ENCODE results near the gene CARMIL3. TPM values are rescaled to one million over a fixed set of nuclear protein-coding genes. Genes with fewer than 3 reads are reported as not detected.

CARMIL3 gene
- total RNA-seq, 1 donor from 2014 or later: 0.95 TPM

DNA sequence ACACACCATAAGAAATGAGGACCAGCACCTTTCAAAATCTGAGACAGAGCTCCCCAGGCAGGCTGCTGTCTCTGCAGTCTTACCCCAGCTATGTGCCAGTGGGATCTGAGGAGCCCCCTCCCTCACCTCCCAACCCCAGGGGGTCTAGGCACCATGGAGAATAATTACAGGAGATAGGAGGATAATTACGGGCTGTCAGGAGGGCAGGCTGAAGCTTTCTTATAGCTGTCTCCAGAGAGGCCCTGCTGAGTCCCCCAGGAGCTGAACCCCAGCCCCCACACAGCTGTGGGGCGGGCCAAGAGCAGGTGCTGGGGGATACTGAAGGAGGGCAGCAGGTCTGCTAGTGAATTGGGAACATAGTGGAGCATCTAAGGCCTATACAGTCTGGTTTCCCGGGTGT lies 26.3 kb downstream of the CARMIL3 start:
- intact Hi-C loops (cut with DNase I): no loop called here
- H3K4me1 ChIP-seq: peaks cover 14% of the 10 kb centered on the region
- no peaks in the 10 kb centered on the region for H3K36me3 ChIP-seq
- TF ChIP-seq, protein P1, sequence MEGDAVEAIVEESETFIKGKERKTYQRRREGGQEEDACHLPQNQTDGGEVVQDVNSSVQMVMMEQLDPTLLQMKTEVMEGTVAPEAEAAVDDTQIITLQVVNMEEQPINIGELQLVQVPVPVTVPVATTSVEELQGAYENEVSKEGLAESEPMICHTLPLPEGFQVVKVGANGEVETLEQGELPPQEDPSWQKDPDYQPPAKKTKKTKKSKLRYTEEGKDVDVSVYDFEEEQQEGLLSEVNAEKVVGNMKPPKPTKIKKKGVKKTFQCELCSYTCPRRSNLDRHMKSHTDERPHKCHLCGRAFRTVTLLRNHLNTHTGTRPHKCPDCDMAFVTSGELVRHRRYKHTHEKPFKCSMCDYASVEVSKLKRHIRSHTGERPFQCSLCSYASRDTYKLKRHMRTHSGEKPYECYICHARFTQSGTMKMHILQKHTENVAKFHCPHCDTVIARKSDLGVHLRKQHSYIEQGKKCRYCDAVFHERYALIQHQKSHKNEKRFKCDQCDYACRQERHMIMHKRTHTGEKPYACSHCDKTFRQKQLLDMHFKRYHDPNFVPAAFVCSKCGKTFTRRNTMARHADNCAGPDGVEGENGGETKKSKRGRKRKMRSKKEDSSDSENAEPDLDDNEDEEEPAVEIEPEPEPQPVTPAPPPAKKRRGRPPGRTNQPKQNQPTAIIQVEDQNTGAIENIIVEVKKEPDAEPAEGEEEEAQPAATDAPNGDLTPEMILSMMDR (IDR thresholded peaks at IDR 0.05): no peak
- peaks cover 23% of the 10 kb centered on the region for H3K27me3 ChIP-seq (ENCODE audit: low read depth)
- DNase-seq (no peak), ATAC-seq (no peak)
- no peak overlapping the region for H3K27ac ChIP-seq
- H3K4me3 ChIP-seq: no peak overlapping the region
- no peaks in the 10 kb centered on the region for H3K9me3 ChIP-seq

DNA sequence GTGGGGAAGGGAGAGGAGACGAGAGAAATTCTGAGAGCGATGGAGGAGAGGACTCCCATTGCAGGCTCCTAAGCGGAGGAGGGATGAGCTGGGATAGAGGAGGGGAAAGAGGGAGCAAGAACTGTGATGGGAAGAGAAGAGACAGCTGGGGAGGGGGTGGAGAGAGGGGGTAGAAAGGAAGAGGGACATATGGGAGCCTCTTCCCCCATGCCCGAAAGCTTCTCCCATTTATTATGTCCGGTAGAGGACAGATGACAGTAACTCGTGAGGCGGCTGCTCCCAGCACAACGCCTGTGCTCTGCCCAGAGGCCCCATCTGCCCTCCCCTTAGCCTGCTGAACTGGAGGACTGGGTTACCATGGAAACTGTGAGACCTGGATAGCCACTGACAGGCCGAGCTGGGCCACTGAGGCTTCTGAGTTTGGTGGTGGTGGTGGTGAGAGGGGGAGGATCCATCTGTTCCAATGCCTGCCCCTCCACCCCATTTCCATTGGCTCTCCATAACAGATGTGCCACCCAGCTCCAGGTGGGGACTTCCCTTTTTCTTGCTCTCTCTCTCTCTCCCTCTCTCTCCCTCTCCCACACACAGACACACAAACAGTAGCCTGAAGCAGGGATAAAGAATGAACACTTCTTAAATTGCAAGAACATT lies 27.8 kb downstream of the CARMIL3 start:
- Histone ChIP-seq H3K4me3 (no peak overlapping the region), H3K4me1 (peaks cover 14% of the 10 kb centered on the region), H3K9me3 (no peaks in the 10 kb centered on the region), H3K27ac (no peak overlapping the region), H3K36me3 (no peaks in the 10 kb centered on the region), H3K27me3 (ENCODE audit: low read depth) (peaks cover 23% of the 10 kb centered on the region)
- TF ChIP-seq, protein P1 (IDR thresholded peaks at IDR 0.05): no peak
- DNase-seq: no peak
- ATAC-seq: no peak
- intact Hi-C loops (cut with DNase I): no loop called here

DNA sequence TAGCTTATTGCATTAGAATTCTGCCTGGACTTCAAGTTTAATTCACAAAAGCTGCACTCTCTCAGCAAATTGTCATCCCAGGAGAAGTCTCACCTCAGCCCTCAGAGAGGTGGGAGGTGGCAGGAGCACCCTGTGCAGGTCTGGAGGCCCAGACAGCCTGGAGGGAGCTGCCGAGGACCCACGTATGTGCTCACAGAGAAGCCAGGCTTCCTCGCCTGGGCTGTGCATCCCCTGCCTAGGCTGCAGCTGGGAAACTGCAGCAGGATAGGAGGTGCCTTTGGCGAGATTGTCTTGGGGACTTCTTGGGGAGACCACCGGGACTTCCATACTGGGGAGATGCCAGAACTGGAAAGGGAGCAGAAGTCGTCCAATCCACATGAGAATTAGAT lies 28.3 kb downstream of the CARMIL3 start:
- H3K4me1 ChIP-seq: peaks cover 14% of the 10 kb centered on the region
- no peak overlapping the region for H3K4me3 ChIP-seq
- ATAC-seq (no peak), DNase-seq (no peak)
- peaks cover 23% of the 10 kb centered on the region for H3K27me3 ChIP-seq (ENCODE audit: low read depth)
- no peaks in the 10 kb centered on the region for H3K9me3 ChIP-seq
- H3K27ac ChIP-seq: no peak overlapping the region
- intact Hi-C loops (cut with DNase I): no loop called here
- TF ChIP-seq, protein P1 (IDR thresholded peaks at IDR 0.05): no peak
- H3K36me3 ChIP-seq: no peaks in the 10 kb centered on the region

DNA sequence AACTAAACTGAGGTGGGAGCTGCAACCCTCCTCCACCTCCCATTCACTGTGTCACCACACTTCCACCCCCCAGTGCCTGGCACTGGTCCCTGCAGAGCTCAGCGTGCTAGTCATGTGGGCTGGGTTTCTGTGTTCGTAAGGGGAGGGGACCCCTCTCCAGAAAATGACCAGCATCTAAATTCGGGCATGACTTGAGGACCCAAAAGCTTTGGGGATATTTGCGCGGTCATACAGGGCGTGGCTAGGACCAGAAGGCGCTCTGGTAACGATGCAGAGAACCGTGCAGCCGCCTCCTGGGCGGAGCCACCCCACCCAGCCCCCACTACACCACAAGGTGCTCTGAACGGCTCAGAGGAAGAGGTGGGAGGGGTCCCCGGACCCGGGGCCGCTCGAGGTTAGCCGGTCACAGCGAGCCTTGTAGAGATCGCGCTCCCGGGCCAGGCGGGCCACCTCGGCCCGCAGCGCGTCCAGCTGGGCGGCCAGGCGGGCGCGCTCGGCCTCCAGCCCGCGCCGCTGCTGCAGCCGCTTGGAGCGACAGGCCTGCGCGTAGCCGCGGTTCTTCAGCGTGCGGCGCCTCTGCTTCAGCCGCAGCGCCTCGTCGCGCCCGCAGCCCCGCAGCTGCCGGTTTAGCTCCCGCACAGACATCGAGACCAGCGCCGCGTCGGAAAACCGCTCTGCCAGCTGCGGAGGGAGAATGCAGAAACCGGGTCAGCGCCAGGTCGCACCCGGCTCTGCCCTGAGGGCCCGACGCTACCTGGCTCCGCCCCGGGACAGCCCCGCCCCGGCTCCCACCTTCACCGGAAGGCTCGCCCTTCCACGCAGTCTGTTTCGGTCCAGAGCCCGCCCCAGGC lies 29.3 kb downstream of the CARMIL3 start:
- TF ChIP-seq, protein P1 (IDR thresholded peaks at IDR 0.05): no peak
- no peaks in the 10 kb centered on the region for H3K36me3 ChIP-seq
- peak overlapping the region; percentile 83 for H3K27ac ChIP-seq
- peaks cover 14% of the 10 kb centered on the region for H3K4me1 ChIP-seq
- peak; percentile 93 to 96 for ATAC-seq
- no peaks in the 10 kb centered on the region for H3K9me3 ChIP-seq
- peak overlapping the region; percentile 69 for H3K4me3 ChIP-seq
- intact Hi-C loops (cut with DNase I): no loop called here
- H3K27me3 ChIP-seq (ENCODE audit: low read depth): peaks cover 23% of the 10 kb centered on the region
- peak; percentile 82 for DNase-seq

DNA sequence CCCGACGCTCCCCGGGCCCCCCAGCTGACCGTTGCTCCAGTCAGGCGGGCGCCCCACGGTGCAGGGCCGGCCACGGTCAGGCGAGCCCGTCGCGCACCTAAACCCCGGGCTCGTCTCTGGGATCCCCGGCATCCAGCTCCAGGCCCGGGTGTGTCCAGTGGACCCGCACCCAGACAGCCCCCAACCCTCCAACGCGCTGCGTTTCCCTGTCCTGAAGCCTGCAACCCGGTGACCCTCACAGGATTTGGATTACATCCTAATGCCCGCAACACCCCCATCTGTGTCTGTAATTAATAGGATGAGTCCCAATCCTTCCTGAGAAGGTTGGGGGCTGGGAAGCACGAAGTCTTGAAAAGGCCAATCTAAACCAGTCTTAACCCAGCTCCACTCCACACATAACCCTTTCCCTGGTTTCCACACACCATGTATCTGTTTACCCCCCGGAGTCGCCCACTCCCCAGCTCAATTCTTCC lies 30.0 kb downstream of the CARMIL3 start:
- Histone ChIP-seq H3K36me3 (no peaks in the 10 kb centered on the region), H3K9me3 (no peaks in the 10 kb centered on the region), H3K4me1 (peaks cover 14% of the 10 kb centered on the region), H3K27ac (peak overlapping the region; percentile 83), H3K27me3 (ENCODE audit: low read depth) (peaks cover 23% of the 10 kb centered on the region), H3K4me3 (peak overlapping the region; percentile 69)
- DNase-seq (no peak), ATAC-seq (no peak)
- intact Hi-C loops (cut with DNase I): no loop called here
- TF ChIP-seq, protein P1 (IDR thresholded peaks at IDR 0.05): no peak

All from lower lobe of right lung (tissue), 2 donors.